GM18861 (cell line): ENCODE measurements around the gene PTPRN2.

Experiments
- ATAC-seq: cut with Tn5 transposase; IDR thresholded peaks from one replicate; pipeline ENCODE4 v1.9.1; 2021; ENCODE audit not compliant: unreplicated experiment

PTPRN2 gene

DNA sequence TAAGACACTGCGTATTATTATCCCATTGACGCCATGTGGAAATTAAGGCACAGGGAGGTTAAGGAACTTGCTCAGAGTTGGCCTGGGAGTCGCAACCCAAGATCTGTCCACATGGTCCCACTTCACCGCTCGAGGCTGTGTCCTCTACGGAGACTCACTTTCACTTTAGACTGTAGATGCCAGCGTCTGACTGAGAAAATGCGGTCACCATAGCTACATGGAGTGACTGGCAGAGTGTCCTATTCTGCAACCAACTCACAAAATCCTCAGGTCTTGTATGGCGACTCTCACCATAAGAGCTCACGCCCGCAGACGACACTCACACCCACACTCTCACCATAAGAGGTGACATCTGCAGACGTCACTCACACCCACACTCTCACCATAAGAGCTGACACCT lies 257.9 kb downstream of the PTPRN2 start:
- ATAC-seq: no peak

DNA sequence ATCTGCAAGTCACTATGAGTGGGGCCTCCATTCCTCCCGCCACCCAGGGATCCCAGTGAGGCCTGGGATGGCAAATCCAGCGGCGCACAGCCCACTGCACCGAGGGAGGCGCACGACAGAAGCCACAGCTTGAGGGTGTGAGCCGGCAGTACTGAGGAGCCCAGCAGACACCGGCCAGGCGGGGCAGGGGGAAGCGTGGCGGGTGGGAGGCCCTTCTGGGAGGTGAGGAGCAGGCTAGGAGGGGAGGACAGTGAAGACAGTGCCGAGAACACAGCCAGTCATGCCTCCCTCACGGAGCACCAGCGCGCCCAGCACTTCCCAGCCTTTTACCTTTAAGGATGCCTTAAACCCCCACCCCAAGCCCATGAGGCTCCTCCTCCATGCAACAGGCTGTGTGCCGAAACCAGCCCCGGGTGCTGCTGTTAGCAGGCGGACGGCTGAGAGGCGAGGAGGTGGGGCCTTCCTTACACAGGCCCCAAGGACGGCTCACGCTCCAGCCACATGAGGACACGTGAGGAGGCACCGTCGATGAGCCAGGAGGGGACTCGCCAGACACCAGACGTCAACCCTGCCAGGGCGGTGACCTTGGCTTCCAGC lies 258.5 kb downstream of the PTPRN2 start:
- ATAC-seq: no peak

DNA sequence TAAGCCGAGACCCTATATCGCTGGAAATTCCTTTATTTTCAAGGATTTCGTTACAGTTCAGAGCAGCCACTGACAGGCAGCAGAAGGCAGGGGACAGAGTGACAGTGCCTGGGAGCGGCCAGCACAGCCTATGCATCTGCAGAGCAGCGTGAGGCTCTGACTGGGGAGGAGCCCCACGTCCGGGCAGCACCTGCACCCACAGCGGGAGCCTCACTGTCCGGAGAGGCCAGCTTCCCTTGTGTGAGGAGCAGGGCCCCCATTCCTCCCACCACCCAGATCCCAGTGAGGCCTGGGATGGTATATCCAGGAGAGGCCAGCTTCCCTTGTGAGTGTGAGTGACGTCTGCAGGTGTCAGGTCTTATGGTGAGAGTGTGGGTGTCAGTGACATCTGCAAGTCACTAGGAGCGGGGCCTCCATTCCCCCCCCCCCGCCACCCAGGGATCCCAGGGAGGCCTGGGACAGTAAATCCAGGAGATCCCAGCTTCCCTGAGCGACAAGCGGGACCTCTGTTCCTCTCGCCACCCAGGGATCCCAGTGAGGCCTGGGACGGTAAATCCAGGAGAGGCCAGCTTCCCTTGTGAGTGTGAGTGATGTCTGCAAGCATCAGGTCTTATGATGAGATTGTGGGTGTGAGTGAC lies 259.1 kb downstream of the PTPRN2 start:
- no peak for ATAC-seq

DNA sequence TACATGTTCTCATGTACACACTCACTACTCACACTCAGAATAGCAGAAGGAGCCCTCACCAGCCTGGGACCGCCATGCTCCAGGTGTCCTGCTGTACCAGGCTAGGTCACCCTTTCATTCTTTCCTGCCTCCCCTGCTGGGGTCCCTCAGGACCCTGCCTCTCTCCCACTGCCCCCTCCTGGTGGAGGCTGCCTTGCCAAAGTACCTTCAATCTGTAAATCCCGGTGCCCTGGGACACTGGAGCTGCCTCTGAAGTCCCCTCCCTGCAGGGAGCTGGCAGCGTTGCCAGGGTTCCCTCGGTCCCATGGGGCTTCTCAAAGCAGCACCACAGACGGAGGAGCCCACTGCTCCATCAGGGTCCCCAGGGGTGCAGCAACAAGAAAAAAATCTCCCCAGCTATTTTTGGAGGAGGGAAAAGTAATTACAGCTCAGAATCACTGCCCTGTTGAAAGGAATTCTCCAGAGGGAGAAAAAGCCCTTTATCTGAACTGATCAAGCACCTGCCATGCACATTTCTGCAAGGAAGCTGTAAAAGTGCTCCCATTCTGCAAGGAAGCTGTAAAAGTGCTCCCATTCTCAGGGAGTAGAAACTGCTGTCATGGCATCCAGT lies 259.9 kb downstream of the PTPRN2 start:
- ATAC-seq: no peak

DNA sequence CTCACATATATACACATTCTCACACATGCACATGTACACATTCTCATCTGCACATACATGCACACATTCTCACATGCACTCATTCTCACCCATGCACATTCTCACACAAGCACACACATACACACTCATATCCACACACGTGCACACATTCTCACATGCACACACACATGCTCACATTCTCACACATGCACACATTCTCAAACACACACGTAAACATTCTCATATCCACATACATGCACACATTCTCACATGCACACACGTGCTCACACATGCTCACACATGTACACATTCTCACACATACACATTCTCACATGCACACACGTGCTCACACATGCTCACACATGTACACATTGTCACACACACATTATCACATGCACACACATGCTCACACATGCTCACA lies 260.6 kb downstream of the PTPRN2 start:
- ATAC-seq: no peak

DNA sequence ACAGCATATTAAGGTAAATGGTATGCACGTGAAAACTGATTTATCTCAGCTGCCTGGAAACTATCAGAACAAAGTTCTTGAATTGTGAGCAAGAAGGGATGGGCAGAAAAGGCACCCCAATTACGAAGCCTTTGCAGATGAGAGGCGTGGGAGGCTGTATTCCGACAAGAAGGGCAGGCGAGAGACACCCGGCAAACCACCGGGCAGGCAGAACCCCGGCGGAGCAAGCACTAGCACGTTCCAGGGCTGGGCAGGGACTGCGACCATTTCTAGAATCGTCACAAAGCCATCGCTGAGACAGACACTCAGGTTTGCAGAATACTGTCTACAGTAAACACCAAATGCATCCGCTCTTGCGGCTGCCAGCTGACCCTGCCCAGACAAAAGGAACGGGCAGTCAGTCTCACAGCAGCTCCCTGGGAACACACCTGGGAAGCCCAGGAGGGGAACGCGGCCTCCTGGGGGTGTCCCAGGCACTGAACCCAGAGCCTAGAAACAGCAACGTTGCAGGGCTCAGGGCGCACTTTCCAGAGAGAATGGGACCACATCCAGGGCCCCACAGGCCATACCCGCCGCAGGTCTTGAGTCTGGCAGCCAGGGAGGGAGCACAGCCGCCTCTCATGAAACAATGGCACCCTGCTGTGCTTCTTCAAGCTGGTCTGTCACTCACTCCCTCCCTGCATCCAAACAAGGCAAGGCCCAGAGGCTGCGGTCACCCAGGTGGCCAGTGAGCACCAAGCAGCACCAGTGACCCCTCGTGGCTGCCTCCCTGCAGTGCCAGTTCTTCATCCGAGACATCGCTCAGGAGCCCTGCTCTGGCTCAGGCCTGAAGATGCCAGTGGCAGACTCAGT lies 261.9 kb downstream of the PTPRN2 start:
- ATAC-seq: no peak

DNA sequence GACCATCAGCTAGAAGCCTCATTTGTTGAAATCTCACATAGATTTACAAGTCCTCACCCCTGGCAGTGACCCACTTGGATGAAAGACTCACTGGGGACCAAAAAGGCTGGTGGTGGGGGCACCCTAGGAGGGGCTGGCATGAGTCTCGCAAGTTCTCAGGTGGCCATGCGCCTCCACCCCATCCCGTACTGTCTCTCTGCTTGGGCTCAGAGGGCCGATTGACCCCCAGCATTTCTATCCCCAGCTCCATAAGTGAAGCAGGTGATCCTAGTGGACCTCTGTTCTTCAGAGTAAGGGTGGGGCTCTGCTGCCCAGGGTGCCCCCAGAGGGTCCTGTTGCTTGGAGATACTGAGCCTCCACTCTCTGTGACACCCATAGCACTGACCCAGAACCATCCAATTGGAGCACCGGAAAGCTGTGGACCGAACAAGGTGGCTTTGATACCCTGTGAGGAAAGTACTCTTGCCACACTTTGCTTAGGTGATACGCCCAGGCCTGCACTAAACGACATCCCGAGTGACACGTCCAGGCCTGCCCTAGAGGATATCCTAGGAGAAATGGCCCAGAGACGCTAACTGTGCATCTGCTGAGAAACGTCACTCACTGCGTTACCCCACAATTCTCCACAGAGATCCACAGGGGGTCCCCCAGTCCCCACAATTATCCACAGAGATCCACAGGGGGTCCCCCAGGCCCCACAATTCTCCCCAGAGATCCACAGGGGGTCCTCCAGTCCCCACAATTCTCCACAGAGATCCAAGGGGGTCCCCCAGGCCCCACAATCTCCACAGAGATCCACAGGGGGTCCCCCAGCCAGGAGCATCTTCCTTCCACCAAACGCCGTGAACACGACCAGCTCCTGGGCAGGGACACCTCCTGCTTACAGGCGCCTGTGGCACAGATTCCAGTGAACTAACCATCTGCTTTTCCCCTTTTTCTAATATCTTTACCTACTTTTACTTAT lies 262.9 kb downstream of the PTPRN2 start:
- no peak for ATAC-seq

DNA sequence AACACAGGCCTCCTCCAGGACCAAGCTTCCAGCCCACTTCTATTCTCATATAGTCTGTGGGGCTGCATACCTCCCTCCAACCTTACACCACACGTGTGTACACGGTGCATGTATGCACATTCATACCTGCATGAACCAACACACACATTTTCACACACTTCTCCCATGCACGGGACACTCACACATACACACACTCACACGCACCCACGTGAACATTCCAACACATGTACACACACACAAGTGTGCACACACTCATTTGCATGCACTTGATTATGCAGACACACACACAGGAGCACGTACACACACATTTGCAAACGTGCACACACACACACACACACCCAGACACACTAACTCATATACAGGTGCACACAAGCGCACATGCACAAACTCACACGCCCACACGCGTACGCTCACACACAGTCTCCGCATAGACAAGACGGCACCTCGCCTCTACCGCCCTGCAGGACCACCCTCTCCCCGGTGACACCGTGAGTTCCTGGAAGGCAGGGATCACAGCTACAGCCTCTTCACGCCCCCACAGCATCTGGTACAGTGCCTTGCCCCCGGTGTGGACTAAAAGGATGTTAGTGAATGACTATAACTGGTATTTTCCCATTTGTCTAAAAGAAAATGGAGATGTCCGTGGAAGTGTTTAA lies 263.8 kb downstream of the PTPRN2 start:
- no peak for ATAC-seq

DNA sequence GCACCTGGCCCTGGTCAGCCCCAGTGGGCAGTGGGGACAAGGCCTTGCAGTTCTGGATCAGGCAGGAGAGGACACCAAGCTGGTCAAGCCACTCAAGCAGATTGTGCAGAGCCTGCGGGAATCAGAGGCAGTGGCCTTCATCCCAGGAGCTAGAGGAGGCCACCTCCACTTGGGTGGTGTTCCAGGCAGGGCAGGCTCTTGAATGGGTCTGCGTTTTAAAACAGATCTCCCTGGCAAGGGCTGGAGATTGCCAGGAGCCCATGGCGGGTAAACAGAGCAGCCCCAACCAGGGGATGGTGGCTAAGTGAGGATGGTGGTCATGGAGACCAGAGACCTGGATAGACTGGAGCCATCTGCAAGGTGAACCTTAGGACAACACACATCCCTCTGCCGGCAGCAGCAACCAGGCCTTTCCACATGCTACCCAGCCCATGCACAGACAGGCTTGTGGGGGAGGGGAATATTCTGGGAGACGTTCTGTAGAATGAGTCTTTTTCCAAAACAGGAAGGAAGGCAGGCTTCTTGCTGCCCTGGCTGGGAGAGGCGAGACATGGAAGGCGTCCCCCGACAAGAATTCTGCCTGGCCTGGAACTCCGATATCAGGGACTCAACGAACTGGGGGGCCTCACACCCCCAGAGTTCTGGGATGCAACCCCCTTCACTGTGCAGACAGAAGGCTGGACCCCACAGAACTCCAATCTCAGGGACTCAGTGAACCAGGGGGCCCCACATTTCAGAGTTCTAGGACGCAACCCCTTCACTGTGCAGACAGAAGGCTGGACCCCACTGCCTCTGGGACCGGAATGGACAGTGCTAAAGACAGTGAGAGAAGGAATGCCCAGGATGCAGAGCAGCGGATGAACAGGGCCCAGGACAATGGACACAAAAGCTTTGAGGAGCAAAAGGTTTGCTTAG lies 264.8 kb downstream of the PTPRN2 start:
- no peak for ATAC-seq

DNA sequence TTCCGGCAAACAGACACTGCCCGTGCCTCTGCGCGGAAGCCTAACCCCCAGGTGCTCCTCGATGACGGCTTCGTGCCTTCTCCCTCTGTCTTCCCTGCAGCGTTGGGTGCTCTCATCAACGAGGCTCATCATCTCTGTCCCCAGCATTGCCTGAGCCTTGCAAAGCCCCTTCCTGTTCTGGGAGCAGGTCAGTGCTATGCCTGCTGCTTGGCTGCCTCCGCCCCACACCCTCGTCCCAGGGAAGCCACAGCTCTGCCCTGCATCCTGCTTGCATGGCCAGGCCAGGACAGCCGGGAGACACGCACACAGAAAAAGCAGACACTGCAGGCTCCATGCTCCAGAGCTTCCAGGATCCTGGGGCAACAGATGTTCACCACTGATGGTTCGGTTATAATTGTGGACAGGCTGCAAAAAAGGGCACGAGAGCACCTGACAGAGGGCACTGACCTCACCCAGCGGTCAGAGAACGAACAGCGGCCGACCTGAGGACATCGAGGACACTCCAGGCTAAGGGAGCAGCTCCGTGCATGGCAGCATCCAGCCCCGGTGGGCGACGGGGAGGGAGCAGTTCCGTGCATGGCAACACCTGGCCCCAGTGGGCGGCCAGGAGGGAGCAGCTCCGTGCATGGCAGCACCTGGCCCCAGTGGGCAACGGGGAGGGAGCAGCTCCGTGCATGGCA lies 265.5 kb downstream of the PTPRN2 start:
- ATAC-seq: no peak

DNA sequence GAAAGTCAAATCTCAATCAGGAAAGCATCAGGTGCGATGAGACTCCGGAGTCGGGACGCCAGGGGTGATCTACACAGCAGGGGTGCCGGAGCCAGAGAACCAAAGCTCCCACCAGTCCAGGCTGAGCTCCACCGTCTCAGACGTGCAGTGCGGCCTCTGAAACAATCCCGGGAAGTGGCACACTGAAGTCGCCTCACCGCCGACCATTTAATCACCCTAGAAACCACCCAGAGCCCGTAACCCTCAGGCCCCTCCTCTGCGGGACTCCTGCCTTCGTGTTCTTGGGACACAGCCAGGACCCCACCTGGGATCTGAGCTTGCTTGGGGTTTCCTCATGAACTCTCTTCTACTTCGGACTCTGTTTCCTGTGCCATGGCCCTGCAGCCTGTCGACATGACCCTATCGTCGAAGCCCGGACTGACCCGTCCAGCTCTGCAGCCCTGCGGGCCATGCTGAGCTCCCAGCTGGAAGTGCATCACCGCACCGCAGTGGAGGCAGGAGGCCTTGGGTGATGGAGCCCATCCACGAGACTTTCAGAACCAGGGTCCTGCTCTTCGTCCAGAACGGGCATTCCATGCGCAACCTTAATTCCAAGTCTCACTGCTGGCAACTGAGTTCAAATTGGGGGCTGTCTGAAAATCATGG lies 266.4 kb downstream of the PTPRN2 start:
- ATAC-seq: no peak

DNA sequence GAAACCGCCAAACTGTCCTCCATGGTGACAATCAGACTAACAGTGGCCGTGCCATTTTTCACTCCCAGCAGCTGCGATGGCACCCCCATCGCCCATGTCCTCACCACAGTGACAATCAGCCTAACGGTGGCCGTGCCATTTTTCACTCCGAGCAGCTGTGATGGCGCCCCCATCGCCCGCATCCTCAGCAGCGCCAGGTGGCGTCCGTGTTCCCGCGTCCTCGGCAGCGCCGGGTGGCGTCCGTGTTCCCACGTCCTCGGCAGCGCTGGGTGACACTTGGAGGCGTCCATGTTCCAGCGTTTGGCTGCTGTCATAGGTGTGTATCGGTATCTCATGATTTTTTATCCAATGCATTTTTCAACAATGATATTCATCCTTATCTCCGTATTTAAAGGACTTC lies 267.3 kb downstream of the PTPRN2 start:
- ATAC-seq: no peak

DNA sequence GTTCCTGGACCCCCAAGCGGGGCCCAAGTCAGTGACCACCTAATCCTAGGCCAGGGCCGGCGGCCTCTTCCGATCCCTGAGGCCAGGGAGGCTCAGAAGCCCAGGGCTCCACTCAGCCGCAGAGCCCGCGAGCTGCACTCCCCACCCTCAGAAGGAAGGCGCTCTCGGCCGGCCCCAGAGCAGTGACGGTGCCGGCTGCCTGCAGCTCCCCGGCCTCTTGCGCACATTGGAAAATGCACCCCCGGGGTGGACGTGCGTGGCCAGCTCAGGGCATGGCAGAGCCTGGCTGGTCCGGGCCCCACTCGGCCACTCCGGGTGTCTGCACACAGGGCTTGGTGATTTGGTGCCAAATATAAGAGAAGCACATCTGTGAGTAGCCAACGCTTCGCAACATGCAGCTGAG lies 269.1 kb downstream of the PTPRN2 start:
- ATAC-seq: no peak

DNA sequence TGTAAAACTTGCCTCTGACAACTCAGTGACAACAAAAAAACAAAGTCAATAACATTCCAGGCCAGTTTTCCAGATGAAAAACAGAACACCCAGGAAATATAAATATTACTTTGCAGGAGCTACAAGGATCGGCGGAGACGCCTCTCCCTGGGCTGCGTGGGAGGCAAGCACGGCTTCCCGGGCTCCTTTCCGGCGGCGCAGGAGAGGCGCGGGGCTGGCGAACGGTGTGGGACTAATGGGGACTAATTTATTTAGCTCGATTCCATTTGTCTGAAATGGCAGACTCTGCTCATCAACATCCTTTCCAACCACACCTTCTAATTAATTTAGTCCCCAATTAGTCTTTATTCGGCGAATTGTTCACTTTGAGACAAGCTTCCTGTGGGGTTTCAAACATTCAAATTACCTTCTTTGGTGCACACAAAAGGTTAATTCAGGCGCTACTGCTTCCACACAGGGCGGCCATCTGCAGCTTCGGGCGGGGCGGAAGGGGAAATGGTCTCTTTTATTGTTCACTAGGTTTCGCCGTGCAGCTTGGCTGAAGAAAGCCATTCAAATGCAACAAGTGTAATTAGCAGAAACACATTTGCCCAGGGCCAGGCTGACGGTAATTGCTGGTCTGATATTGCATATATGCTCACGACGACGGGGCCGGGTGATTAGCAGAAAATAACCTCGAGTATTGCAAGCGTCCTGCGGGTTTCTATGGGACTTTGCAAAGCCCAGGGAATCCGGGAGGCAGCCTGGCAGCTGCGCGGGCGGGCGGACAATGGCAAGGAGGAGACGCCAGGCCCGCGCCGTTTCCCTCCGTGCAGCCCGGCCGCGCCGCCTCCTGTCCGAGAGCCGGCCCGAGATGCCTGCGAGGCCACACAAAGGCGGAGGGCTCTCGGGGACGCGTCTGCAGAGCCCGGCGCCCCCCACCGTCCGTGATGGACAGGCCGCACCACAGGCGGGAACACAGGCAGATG lies 270.1 kb downstream of the PTPRN2 start:
- no peak for ATAC-seq

DNA sequence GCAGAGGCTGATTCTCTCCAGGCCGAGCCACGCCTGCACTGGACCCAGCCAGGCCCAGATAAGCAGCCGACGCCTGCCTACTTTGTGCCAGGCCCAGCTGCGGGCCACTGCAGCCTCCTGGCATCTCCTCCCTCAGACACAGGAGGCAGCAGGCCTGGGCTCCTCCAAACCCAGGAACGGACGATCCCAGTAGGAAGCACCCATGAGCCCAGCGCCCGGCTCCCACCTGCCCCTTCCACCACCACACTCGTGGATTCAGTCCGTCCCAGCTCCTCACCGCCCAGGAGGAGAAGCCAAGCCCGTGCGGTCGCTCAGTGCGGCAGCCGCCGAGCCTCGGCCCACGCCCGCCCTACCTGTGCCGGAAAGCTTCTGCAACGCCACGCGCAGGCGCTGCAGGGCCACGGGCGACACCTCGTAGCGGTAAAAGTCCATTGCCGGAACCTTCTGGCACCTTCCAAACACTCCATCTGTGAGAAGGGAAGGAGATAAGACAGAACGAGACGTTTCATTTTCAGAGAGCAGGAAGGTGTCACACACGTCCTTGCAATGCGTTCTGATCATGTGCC lies 271.1 kb downstream of the PTPRN2 start:
- no peak for ATAC-seq

DNA sequence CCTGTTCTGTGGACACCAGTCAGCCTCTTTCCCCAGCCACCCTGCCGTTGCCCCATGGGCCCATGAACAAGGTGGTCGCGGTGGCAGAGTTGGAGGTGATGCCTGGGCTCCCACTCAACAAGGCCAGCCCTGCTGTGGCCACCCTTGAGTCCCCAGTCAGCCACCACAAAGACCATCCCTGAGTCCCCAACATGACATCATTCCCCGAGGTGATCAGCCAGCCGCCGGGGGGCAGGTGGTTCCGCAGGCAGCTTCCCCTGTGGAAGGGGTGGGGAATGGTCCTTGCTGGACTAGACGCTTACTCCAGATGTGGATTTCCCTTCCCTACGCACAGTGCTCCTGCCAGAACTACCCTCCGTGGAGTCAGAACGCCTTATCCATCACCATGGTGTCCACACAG lies 271.7 kb downstream of the PTPRN2 start:
- ATAC-seq: no peak

DNA sequence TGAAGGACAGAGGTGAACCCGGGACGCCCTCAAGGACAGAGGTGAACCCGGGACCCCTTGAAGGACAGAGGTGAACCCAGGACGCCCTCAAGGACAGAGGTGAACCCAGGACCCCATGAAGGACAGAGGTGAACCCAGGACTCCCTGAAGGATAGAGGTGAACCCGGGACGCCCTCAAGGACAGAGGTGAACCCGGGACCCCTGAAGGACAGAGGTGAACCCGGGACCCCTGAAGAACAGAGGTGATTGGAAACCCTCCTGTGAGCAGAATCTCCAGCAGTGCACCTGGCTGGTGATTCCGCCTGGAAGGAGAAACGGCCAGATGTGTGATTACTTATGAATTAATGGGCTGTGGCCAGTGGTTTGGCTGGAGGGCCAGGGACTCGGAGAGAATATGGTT lies 272.3 kb downstream of the PTPRN2 start:
- ATAC-seq: no peak
